ENCODE data around the gene FXYD5. TPM values are rescaled to one million over a fixed set of nuclear protein-coding genes. Genes with fewer than 3 reads are reported as not detected.
"Not testable (repeated sequence)": the region's sequence is repeated elsewhere in the genome, so short reads cannot be mapped to it uniquely, and the experiment has no call there.

The FXYD5 gene
- total and polyA plus RNA-seq, 4 donors, result 2.2 to 22.0 (median 7.3) TPM

DNA sequence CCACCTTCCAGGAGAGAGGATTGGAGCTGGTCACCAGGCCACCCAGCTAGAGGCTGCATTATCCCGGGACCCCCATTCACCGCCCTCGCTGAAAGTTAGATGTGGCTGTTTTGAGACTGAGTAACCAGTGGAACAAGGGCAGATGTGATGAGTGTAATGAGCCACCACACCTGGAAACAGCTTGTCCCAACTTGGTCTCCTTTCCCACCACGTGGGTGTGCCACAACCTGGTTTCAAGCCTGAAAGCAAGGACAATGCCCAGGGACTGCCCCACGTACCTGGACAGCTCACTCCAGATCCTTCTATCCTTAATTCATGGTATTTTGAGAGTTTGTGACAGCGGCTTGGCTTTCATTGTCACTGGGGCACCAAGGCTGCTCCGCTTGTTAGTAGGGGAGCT, 26.7 kb upstream of the FXYD5 start:
- no peaks in the 10 kb centered on the region for H3K36me3 ChIP-seq (ENCODE audit: control insufficient read depth in 4 of 4, insufficient read depth in 3 of 4, low read depth in 1 of 4, low read length in 3 of 4)
- 89% methylated on average over 7 of the region's 7 CpGs for WGBS
- no peak overlapping the region for H3K9ac ChIP-seq (ENCODE audit: low read depth in 1 of 2, low read length in 2 of 2)
- H3K4me1 ChIP-seq (ENCODE audit: control insufficient read depth in 4 of 4, insufficient read depth in 4 of 4, low read length in 3 of 4), result peaks cover 4 to 15% (median 11%) of the 10 kb centered on the region in 4 donors
- no peak for DNase-seq (ENCODE audit: low spot score)
- H3K27ac ChIP-seq (ENCODE audit: low read depth in 1 of 2, low read length in 2 of 2), result no peak overlapping the region
- H3K4me3 ChIP-seq (ENCODE audit: low read depth in 1 of 3, low read length in 3 of 3), result no peak overlapping the region
- TF ChIP-seq HNF4G (IDR thresholded peaks at IDR 0.05) (no peak), FOXA2 (IDR thresholded peaks at IDR 0.05) (no peak), TAF1 (conservative IDR thresholded peaks at IDR 0.05) (no peak)
- H3K9me3 ChIP-seq (ENCODE audit: control insufficient read depth in 4 of 4, low read length in 3 of 4), result no peaks in the 10 kb centered on the region
- H3K27me3 ChIP-seq (ENCODE audit: control insufficient read depth in 4 of 4, insufficient read depth in 4 of 4, low read length in 3 of 4), result no peaks in the 10 kb centered on the region

DNA sequence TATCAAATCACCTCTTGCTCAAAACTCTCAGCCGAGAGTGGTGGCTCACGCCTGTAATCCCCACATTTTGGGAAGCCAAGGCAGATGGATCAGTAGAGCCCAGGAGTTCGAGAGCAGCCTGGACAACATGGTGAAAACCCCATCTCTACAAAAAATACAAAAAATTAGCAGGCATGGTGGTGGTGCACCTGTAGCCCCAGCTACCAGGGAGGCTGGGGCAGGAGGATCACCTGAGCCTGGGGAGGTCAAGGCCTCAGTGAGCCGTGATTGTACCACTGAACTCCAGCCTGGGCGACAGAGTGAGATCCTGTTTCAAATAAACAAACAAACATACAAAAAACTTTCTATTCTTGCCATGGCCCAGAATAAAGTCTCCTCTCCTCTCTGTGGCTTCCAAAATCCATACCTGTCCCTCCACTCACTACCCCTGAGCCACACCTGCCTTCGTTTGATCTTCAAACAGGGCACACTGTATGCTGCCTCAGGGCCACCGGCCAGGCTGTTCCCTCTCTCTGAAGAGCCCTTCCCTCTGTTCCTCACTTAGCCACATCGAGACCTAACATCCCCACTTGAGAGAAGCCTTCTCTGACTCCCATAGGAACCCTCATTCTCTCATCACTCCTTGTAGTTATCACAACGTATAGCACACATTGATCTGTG, 26.0 kb upstream of the FXYD5 start:
- H3K27ac ChIP-seq (ENCODE audit: low read depth in 1 of 2, low read length in 2 of 2), result no peak overlapping the region
- peaks cover 4 to 14% (median 11%) of the 10 kb centered on the region in 4 donors for H3K4me1 ChIP-seq (ENCODE audit: control insufficient read depth in 4 of 4, insufficient read depth in 4 of 4, low read length in 3 of 4)
- no peak for DNase-seq (ENCODE audit: low spot score)
- no peak overlapping the region for H3K4me3 ChIP-seq (ENCODE audit: low read depth in 1 of 3, low read length in 3 of 3)
- H3K36me3 ChIP-seq (ENCODE audit: control insufficient read depth in 4 of 4, insufficient read depth in 3 of 4, low read depth in 1 of 4, low read length in 3 of 4), result no peaks in the 10 kb centered on the region
- H3K27me3 ChIP-seq (ENCODE audit: control insufficient read depth in 4 of 4, insufficient read depth in 4 of 4, low read length in 3 of 4), result no peaks in the 10 kb centered on the region
- WGBS, result 90% methylated on average over 9 of the region's 9 CpGs
- H3K9me3 ChIP-seq (ENCODE audit: control insufficient read depth in 4 of 4, low read length in 3 of 4), result no peaks in the 10 kb centered on the region
- TF ChIP-seq JUND (IDR thresholded peaks at IDR 0.05), result no peak
- no peak for TF ChIP-seq NR2F2 (IDR thresholded peaks at IDR 0.05)
- no peak for TF ChIP-seq HNF4A (conservative IDR thresholded peaks at IDR 0.05)
- no peak for TF ChIP-seq YY1 (IDR thresholded peaks at IDR 0.05)
- no peak for TF ChIP-seq EGR1 (IDR thresholded peaks at IDR 0.05; ENCODE audit: low read depth in 2 of 2)
- TF ChIP-seq, protein P1, sequence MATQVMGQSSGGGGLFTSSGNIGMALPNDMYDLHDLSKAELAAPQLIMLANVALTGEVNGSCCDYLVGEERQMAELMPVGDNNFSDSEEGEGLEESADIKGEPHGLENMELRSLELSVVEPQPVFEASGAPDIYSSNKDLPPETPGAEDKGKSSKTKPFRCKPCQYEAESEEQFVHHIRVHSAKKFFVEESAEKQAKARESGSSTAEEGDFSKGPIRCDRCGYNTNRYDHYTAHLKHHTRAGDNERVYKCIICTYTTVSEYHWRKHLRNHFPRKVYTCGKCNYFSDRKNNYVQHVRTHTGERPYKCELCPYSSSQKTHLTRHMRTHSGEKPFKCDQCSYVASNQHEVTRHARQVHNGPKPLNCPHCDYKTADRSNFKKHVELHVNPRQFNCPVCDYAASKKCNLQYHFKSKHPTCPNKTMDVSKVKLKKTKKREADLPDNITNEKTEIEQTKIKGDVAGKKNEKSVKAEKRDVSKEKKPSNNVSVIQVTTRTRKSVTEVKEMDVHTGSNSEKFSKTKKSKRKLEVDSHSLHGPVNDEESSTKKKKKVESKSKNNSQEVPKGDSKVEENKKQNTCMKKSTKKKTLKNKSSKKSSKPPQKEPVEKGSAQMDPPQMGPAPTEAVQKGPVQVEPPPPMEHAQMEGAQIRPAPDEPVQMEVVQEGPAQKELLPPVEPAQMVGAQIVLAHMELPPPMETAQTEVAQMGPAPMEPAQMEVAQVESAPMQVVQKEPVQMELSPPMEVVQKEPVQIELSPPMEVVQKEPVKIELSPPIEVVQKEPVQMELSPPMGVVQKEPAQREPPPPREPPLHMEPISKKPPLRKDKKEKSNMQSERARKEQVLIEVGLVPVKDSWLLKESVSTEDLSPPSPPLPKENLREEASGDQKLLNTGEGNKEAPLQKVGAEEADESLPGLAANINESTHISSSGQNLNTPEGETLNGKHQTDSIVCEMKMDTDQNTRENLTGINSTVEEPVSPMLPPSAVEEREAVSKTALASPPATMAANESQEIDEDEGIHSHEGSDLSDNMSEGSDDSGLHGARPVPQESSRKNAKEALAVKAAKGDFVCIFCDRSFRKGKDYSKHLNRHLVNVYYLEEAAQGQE (IDR thresholded peaks at IDR 0.05), result no peak
- TF ChIP-seq, protein P2, sequence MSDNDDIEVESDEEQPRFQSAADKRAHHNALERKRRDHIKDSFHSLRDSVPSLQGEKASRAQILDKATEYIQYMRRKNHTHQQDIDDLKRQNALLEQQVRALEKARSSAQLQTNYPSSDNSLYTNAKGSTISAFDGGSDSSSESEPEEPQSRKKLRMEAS (IDR thresholded peaks at IDR 0.05), result no peak
- TF ChIP-seq, protein P3, sequence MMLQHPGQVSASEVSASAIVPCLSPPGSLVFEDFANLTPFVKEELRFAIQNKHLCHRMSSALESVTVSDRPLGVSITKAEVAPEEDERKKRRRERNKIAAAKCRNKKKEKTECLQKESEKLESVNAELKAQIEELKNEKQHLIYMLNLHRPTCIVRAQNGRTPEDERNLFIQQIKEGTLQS (IDR thresholded peaks at IDR 0.05), result no peak
- H3K9ac ChIP-seq (ENCODE audit: low read depth in 1 of 2, low read length in 2 of 2), result no peak overlapping the region

DNA sequence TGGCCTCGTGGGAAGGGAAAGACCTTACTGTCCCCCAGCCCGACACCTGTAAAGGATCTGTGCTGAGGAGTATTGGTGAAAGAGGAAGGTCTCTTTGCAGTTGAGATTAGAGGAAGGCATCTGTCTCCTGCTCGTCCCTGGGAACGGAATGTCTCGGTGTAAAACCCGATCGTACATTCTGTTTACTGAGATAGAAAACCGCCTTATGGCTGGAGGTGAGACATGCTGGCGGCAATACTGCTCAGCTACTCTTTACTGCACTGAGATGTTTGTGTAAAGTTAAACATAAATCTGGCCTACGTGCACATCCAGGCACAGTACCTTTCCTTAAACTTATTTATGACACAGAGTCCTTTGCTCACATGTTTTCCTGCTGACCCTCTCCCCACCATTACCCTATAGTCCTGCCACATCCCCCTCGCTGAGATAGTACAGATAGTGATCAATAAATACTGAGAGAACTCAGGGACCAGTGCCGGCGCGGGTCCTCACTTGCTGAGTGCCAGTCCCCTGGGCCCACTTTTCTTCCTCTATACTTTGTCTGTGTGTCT, 24.7 kb upstream of the FXYD5 start:
- H3K27me3 ChIP-seq (ENCODE audit: control insufficient read depth in 4 of 4, insufficient read depth in 4 of 4, low read length in 3 of 4); DNase-seq (ENCODE audit: low spot score); H3K4me3 ChIP-seq (ENCODE audit: low read depth in 1 of 3, low read length in 3 of 3); H3K9me3 ChIP-seq (ENCODE audit: control insufficient read depth in 4 of 4, low read length in 3 of 4); H3K4me1 ChIP-seq (ENCODE audit: control insufficient read depth in 4 of 4, insufficient read depth in 4 of 4, low read length in 3 of 4); H3K36me3 ChIP-seq (ENCODE audit: control insufficient read depth in 4 of 4, insufficient read depth in 3 of 4, low read depth in 1 of 4, low read length in 3 of 4); H3K27ac ChIP-seq (ENCODE audit: low read depth in 1 of 2, low read length in 2 of 2); H3K9ac ChIP-seq (ENCODE audit: low read depth in 1 of 2, low read length in 2 of 2): not testable (repeated sequence)
- 75% methylated on average over 14 of the region's 14 CpGs for WGBS

Measured in liver (tissue), 9 donors.